ENCODE data around the gene TBPL2. TPM values are rescaled to one million over a fixed set of nuclear protein-coding genes. Genes with fewer than 3 reads are reported as not detected.

The TBPL2 gene
- total RNA-seq (2016; rRNA removed; fragmentation: Illumina TruSeq; extraction: Trizol): not detected in 2 replicates
- not detected in 2 replicates for total RNA-seq (2016; cell fraction: cytosol; rRNA removed; fragmentation: Illumina TruSeq; extraction: Trizol; ENCODE audit: low read depth)
- not detected in 2 replicates for total RNA-seq (2016; cell fraction: insoluble cytoplasmic fraction; rRNA removed; fragmentation: Illumina TruSeq; extraction: Trizol)
- not detected in 2 replicates for total RNA-seq (2016; cell fraction: membrane; rRNA removed; fragmentation: Illumina TruSeq; extraction: Trizol)
- total RNA-seq (2016; cell fraction: nucleus; rRNA removed; fragmentation: Illumina TruSeq; extraction: Trizol): not detected in 2 replicates
- not detected in 2 replicates for polyA plus RNA-seq (2011; rRNA removed)
- not detected in 2 replicates for polyA plus RNA-seq (2011; cell fraction: cytosol; rRNA removed)
- polyA plus RNA-seq (2011; cell fraction: nucleus; rRNA removed): not detected in 2 replicates
- polyA plus RNA-seq (2012): 0.12 TPM in 1 of 2 replicates, not detected in the other
- polyA plus RNA-seq (2016; cell fraction: cytosol; fragmentation: Illumina TruSeq; extraction: Trizol; ENCODE audit: low read depth): not detected in 2 replicates
- polyA plus RNA-seq (2016; cell fraction: insoluble cytoplasmic fraction; fragmentation: Illumina TruSeq; extraction: Trizol; ENCODE audit: low read depth): not detected in 2 replicates
- polyA plus RNA-seq (2016; cell fraction: membrane; fragmentation: Illumina TruSeq; extraction: Trizol; ENCODE audit: low read depth): not detected in 2 replicates
- polyA plus RNA-seq (2016; cell fraction: nucleus; fragmentation: Illumina TruSeq; extraction: Trizol; ENCODE audit: insufficient read depth, low read depth): not detected in 2 replicates
- 0.08 TPM in 1 of 2 replicates, not detected in the other for polyA minus RNA-seq (2011; rRNA and poly(A)+ RNA removed; ENCODE audit: low replicate concordance)
- polyA minus RNA-seq (2011; cell fraction: cytosol; rRNA and poly(A)+ RNA removed): not detected in 2 replicates
- not detected in 2 replicates for polyA minus RNA-seq (2011; cell fraction: nucleus; rRNA and poly(A)+ RNA removed)
- percentile 12 among the genes with signal in this experiment for Bru-seq, nascent RNA
- percentile 10 among the genes with signal in this experiment for BruChase-seq, experiment 1, labeled RNA remaining after a 6-hour chase
- BruChase-seq, experiment 2, labeled RNA remaining after a 2-hour chase: percentile 7 among the genes with signal in this experiment
- long read RNA-seq, experiment 1: 0 reads
- long read RNA-seq, experiment 2: 0 reads

- Histone ChIP-seq H3K9me3 (ENCODE audit: low read length) (no peaks in the 10 kb centered on the region), H3K9ac (ENCODE audit: insufficient read depth, low read depth, low read length) (no peak within 1 kb of the TSS), H2AFZ (ENCODE audit: low read length) (no peak within 1 kb of the TSS), H3K27me3 (ENCODE audit: control insufficient read depth in 1 of 2, insufficient read depth in 2 of 2, low read length in 2 of 2) (no peaks in the 10 kb centered on the region), H3K4me1 (ENCODE audit: insufficient read depth, low read length) (peaks cover 13% of the 10 kb centered on the region), H3K36me3 (replicated peaks in 1 of 2; ENCODE audit: control insufficient read depth in 1 of 2, insufficient read depth in 2 of 2, low read length in 2 of 2) (no peaks in the 10 kb centered on the region), H3K4me2 (ENCODE audit: low read depth, low read length) (no peak within 1 kb of the TSS), H4K20me1 (ENCODE audit: insufficient read depth, low read length) (no peaks in the 10 kb centered on the region), H3K79me2 (ENCODE audit: insufficient read depth, low read length) (no peaks in the 10 kb centered on the region), H3K27ac (ENCODE audit: extremely low read length, insufficient read depth, low read length) (no peak within 1 kb of the TSS), H3K4me3 (replicated peaks in 1 of 3; ENCODE audit: insufficient read depth in 1 of 3, low read depth in 2 of 3, low read length in 3 of 3) (no peak within 1 kb of the TSS)
- POLR2A ChIA-PET: no interaction called here
- FAIRE-seq (no peak), ATAC-seq (no peak), DNase-seq (ENCODE audit: low spot score) (no peak)
- no peak for TF ChIP-seq GATA4 (IDR thresholded peaks at IDR 0.05; ENCODE audit: borderline replicate concordance, low read depth)
- TF ChIP-seq NBN (conservative IDR thresholded peaks at IDR 0.05): no peak
- no peak for TF ChIP-seq TCF7 (IDR thresholded peaks at IDR 0.05; ENCODE audit: low read depth)
- no peak for TF ChIP-seq JARID2 (CRISPR knock-in tag; IDR thresholded peaks at IDR 0.05; ENCODE audit: insufficient replicate concordance)
- no peak for TF ChIP-seq ISX (CRISPR knock-in tag; conservative IDR thresholded peaks at IDR 0.05)
- no peak for TF ChIP-seq SSRP1 (CRISPR knock-in tag; IDR thresholded peaks at IDR 0.05)
- no peak for TF ChIP-seq MXD3 (CRISPR knock-in tag; IDR thresholded peaks at IDR 0.05)
- TF ChIP-seq MTA1 (CRISPR knock-in tag; IDR thresholded peaks at IDR 0.05; ENCODE audit: borderline replicate concordance): no peak
- TF ChIP-seq NR2F1 (CRISPR knock-in tag; IDR thresholded peaks at IDR 0.05): no peak
- TF ChIP-seq ZNF775 (CRISPR knock-in tag; IDR thresholded peaks at IDR 0.05; ENCODE audit: borderline replicate concordance): no peak
- no peak for TF ChIP-seq SP4 (CRISPR knock-in tag; IDR thresholded peaks at IDR 0.05)
- no peak for TF ChIP-seq HNRNPK (IDR thresholded peaks at IDR 0.05; ENCODE audit: low read depth, low read length, poor library complexity, severe bottlenecking)
- no peak for TF ChIP-seq RXRB (CRISPR knock-in tag; IDR thresholded peaks at IDR 0.05; ENCODE audit: borderline replicate concordance)
- WGBS (ENCODE audit: low lambda C conversion rate): 89% methylated on average over 23 of the region's 29 CpGs
- BruUV-seq (replicated peaks): no TSS peak
- in situ Hi-C loops (cut with HindIII; ENCODE audit: extremely low pct_ligation_motif_present, low pct_unique_long_range_greater_than_20kb) (loop anchor here (25.0 kb wide), 1 partner anchor 222 kb away; no protein-coding TSS in a partner anchor), intact Hi-C loops (cut with micrococcal nuclease; ENCODE audit: unreplicated experiment) (no loop called here)
- CTCF ChIA-PET (ENCODE audit: low intra/inter-chr PET ratio, low total read pairs): interaction anchor here (0.6 kb wide), 1 partner anchor 179 kb away, joined by 3 read pairs; no protein-coding TSS in a partner anchor
Observed at GRCh38 chr14:55440385-55440784, at the start of gene TBPL2. TSS of gene TBPL2 (minus strand) at chr14:55440616. CDS start at chr14:55440449, 167 bp downstream.

Data from HepG2 (cell line).